Measurements from ENCODE around the gene EIF4ENIF1.

Gene EIF4ENIF1

GRCh38 chr22:31474743-31475142, 14.9 kb downstream of the EIF4ENIF1 start:
- ChIA-PET CTCF (no interaction called here), POLR2A (no interaction called here)
- peak; percentile 90 for DNase-seq (ENCODE audit: low read depth, low spot score)
- H3K4me3 ChIP-seq (ENCODE audit: low read depth, low read length) = no peak overlapping the region
- TF ChIP-seq, protein P1, sequence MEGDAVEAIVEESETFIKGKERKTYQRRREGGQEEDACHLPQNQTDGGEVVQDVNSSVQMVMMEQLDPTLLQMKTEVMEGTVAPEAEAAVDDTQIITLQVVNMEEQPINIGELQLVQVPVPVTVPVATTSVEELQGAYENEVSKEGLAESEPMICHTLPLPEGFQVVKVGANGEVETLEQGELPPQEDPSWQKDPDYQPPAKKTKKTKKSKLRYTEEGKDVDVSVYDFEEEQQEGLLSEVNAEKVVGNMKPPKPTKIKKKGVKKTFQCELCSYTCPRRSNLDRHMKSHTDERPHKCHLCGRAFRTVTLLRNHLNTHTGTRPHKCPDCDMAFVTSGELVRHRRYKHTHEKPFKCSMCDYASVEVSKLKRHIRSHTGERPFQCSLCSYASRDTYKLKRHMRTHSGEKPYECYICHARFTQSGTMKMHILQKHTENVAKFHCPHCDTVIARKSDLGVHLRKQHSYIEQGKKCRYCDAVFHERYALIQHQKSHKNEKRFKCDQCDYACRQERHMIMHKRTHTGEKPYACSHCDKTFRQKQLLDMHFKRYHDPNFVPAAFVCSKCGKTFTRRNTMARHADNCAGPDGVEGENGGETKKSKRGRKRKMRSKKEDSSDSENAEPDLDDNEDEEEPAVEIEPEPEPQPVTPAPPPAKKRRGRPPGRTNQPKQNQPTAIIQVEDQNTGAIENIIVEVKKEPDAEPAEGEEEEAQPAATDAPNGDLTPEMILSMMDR (IDR thresholded peaks at IDR 0.05; ENCODE audit: insufficient read depth, low read length, missing control alignments) = no peak

- no peak overlapping the region for H3K4me3 ChIP-seq (ENCODE audit: low read depth, low read length)
- no peak for DNase-seq (ENCODE audit: low read depth, low spot score)
- ChIA-PET CTCF (interaction anchor here (4.9 kb wide), 1 partner anchor 13 kb away, joined by 26 read pairs; no protein-coding TSS in a partner anchor), POLR2A (no interaction called here)
- TF ChIP-seq, protein P1 (IDR thresholded peaks at IDR 0.05; ENCODE audit: insufficient read depth, low read length, missing control alignments) = no peak
These were observed 24.3 kb downstream of the EIF4ENIF1 start for GRCh38 chr22:31465307-31465706.

- ChIA-PET POLR2A (no interaction called here), CTCF (interaction anchor here (3.6 kb wide), 1 partner anchor 10 kb away, joined by 26 read pairs; no protein-coding TSS in a partner anchor)
- H3K4me3 ChIP-seq (ENCODE audit: low read depth, low read length) = no peak overlapping the region
- TF ChIP-seq, protein P1 (IDR thresholded peaks at IDR 0.05; ENCODE audit: insufficient read depth, low read length, missing control alignments) = no peak
- DNase-seq (ENCODE audit: low read depth, low spot score) = no peak
These were observed 27.9 kb downstream of the EIF4ENIF1 start for GRCh38 chr22:31461699-31462098.

GRCh38 chr22:31451709-31452571, 37.7 kb downstream of the EIF4ENIF1 start:
- peak; percentile 21 for DNase-seq (ENCODE audit: low read depth, low spot score)
- TF ChIP-seq, protein P1 (IDR thresholded peaks at IDR 0.05; ENCODE audit: insufficient read depth, low read length, missing control alignments) = peak; percentile 59
- H3K4me3 ChIP-seq (ENCODE audit: low read depth, low read length) = no peak overlapping the region
- POLR2A ChIA-PET = interaction anchor here (0.8 to 1.0 kb wide), 3 partner anchors 17 to 37 kb away, joined by 3 to 4 read pairs (median 3); partner anchors contain the start of gene EIF4ENIF1
- CTCF ChIA-PET = interaction anchor here (0.6 to 2.7 kb wide), 28 partner anchors 8 to 518 kb away, joined by 3 to 28 read pairs (median 5); no protein-coding TSS in a partner anchor

DNA sequence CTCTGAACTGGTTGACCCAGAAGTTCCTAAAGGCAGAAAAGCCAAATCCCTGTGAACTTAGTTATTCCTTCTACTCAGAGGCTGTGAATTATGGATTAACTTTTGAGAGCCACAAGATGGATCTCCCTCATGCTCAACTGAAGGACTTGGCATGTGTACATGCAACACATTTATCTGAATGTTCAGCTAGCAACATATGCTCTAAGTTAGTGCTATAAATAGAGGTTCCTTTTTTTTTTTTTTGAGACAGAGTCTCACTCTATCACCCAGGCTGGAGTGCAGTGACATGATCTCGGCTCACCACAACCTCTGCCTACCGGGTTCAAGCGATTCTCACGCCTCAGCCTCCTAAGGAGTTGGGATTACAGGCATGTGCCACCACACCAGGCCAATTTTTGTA, 40.1 kb downstream of the EIF4ENIF1 start:
- no peak overlapping the region for H3K4me3 ChIP-seq (ENCODE audit: low read depth, low read length)
- no peak for DNase-seq (ENCODE audit: low read depth, low spot score)
- ChIA-PET POLR2A (no interaction called here), CTCF (interaction anchor here (0.9 to 2.3 kb wide), 2 partner anchors 9 to 185 kb away, joined by 3 to 8 read pairs; no protein-coding TSS in a partner anchor)
- TF ChIP-seq, protein P1 (IDR thresholded peaks at IDR 0.05; ENCODE audit: insufficient read depth, low read length, missing control alignments) = no peak

DNA sequence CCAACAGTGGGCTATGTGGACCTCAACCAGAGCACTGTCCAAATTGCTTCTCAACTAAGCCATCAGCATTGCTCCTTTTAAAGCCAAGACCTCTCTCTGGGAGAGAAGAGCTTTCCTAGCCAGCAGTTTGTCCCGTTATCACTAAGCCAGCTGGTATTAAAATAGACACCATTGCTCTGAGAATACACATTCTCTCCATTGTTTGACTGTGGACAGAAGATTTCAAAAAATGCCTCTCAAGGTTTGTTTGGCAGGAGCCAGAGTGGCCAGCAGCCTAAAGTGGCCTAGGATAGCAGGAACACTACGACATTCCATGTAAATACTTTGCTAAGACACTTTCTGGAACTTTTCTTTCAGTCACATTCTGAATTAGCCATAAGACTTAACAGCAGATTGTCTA, 41.3 kb downstream of the EIF4ENIF1 start:
- ChIA-PET CTCF (interaction anchor here (0.8 to 2.3 kb wide), 3 partner anchors 11 to 187 kb away, joined by 3 to 8 read pairs (median 7); no protein-coding TSS in a partner anchor), POLR2A (no interaction called here)
- no peak for DNase-seq (ENCODE audit: low read depth, low spot score)
- no peak overlapping the region for H3K4me3 ChIP-seq (ENCODE audit: low read depth, low read length)
- TF ChIP-seq, protein P1 (IDR thresholded peaks at IDR 0.05; ENCODE audit: insufficient read depth, low read length, missing control alignments) = no peak

Data from AG04449 (cell line).